GM08714 (cell line): ENCODE data around the gene LRIG3.

Experiments used
- H3K4me3 ChIP-seq: fragments of 200-500 bp; sonication (Bioruptor generic); 2 replicates; pipeline ENCODE4 v1.5.1; 2014; ENCODE audit warnings: mild to moderate bottlenecking, low read length, inconsistent platforms
- ZNF274 ChIP-seq: IDR thresholded peaks from 2 replicates; pipeline ENCODE4 v1.6.1; 2012; ENCODE audit warnings: mild to moderate bottlenecking, low read depth, low read length

Gene LRIG3

DNA sequence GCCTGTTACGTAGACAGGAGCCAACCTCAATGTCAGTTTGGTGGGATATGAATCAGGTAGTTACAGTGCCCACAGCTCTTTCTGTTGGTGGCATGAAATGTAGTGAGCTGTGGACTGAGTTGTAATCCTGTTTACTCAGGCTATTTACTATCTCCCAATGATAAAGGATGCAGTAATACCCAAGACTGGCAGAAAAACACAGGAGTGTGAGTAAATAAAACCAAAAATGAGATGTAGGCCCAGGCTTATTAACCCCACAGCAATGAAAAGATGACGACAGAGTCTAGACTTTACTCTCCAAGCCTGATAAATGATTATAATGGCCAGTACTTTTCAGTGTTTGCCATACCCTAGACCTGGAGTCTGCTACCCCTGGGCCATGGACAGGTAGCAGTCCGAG, 22.8 kb upstream of the LRIG3 start:
- no peak for TF ChIP-seq ZNF274

DNA sequence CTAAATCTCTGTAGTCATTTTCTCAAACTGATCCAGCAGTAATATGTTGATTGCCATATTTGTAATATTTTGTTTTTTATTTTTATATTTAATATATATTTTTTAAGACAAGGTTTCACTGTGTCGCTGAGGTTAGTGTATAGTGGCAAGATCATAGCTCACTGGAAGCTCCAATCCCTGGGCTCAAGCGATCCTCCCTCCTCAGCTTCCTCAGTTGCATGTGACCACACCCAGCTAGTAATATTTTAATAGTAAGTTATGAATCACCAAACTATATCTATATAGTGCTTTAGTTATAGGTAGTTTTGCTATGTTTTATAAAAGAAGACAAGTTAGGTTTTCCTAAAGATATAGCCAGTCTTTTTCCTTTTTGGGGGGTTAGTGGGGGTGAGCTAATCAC, 22.0 kb upstream of the LRIG3 start:
- no peak for TF ChIP-seq ZNF274
- H3K4me3 ChIP-seq: no peak overlapping the region

More for the DNA sequence above, 22.8 kb upstream of the LRIG3 start:
- no peak overlapping the region for H3K4me3 ChIP-seq

DNA sequence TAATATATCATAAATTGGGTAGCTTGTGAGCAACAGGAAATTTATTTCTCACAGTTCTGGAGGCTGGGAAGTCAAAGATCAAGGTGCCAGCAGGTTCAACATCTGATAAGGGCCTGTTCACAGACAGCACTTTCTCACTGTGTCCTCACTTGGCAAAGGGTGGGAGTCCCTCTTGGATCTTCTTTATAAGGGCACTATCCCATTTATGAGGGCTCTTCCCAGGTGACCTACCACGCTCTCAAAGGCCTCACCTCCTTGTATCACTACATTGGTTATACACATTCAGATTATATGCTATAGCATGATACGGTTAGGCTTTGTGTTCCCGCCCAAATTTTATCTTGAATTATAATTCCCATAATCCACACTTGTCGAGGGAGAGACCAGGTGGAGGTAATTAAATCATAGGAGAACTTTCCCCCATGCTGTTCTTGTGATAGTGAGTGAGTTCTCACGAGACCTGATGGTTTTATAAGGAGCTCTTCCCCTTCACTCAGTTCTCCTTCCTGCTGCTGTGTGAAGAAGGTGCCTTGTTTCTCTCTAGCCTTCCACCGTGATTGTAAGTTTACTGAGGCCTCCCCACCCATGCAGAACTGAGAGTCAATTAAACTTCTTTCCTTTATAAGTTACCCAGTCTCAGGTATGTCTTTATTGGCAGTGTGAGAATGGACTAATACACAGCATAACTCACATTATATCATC, 19.2 kb upstream of the LRIG3 start:
- no peak overlapping the region for H3K4me3 ChIP-seq
- TF ChIP-seq ZNF274: no peak

DNA sequence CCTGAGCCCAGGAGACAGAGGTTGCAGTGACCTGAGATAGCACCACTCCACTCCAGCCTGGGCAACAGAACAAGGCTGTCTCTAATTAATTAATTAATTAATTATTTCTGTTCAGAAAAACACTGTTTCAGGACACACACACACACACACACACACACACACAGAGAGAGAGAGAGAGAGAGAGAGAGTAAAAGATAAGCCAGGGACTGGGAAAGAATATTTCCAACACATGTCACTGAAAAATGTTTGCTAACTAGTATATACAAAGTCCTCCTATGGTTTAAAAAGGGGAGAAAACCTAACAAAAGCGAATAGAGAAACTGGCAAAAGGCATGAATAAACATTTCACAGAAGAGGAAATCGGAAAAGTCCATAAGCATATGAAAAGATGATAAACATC, 18.1 kb upstream of the LRIG3 start:
- no peak for TF ChIP-seq ZNF274
- H3K4me3 ChIP-seq: no peak overlapping the region

DNA sequence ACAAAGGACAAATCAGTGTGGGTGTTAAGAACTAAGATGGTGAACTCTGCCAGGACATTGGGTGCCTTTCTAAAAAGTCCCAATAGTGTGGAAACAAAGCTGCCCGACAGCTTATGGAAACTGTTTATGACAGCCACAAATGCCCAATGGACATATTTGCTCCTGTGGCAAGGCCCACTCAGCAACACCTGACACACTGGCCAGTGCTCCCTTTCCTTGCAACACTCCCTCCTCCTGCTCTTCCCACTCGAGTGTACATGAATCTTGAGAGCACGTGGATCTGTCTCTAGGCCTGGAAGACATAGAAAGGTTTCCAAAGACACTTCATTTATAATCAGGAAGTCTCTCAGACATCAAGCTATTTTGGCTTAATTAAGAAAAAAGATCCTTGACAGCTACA, 14.2 kb upstream of the LRIG3 start:
- H3K4me3 ChIP-seq: no peak overlapping the region
- TF ChIP-seq ZNF274: no peak

DNA sequence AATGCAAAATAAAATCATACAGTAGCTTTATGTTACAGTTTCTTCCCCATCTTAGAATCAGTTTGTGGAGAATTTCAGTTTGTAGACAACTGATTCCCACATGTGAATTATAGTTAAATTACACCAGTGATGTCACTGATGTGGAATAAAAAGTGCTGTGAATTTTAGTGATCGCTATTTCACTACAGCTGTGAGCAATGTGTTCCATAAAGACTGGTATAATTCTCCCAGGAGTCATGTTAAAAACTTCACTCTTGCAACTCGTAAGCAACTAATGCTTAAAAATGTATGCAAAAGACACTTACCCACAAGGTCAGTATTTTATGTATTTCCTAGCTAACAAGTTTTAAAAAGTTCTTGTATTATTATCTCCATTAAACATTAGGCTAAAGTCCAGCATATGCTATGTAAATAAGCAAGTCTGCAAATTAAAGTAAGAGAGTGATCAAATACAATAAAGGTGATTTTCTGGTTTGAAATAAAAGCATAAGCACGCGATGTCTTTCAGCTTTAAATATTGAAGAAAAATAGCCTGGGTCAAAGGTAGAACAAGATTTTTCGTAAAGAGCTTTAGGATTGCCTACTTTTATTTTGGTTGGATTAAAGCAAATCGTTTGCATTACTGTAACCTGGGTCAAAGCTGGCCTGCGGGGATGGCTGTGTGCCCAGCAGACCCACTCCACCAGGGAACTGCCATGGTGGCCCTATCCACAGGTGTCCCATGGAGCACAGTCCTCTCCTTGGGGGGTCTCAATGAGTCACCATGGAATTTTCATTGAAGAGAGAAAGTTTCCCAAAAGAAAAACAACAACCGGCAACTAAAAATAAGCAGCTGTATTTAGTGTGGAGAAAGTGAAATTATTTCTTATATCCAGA, 12.7 kb upstream of the LRIG3 start:
- no peak for TF ChIP-seq ZNF274

DNA sequence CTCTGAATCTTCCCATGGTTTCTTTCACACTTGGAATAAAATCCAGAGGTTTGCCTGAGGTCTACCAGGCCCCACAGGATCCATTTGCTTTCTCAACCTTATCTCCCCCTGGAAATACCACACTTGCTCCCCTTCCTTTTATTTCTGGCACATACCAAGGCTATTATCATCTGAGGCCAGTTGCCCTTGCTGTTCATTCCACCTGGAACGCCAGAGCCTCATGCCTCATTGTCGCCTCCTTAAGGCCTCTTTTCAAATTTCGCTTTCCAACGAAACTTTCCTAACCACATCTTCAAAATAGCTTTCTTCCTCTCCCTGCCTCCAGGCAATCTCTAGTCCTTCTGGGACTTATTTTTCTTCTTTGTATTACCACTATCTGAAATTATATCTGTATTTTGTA, 11.2 kb upstream of the LRIG3 start:
- H3K4me3 ChIP-seq: no peak overlapping the region
- TF ChIP-seq ZNF274: no peak

More for the DNA sequence above, 12.7 kb upstream of the LRIG3 start:
- H3K4me3 ChIP-seq: no peak overlapping the region

DNA sequence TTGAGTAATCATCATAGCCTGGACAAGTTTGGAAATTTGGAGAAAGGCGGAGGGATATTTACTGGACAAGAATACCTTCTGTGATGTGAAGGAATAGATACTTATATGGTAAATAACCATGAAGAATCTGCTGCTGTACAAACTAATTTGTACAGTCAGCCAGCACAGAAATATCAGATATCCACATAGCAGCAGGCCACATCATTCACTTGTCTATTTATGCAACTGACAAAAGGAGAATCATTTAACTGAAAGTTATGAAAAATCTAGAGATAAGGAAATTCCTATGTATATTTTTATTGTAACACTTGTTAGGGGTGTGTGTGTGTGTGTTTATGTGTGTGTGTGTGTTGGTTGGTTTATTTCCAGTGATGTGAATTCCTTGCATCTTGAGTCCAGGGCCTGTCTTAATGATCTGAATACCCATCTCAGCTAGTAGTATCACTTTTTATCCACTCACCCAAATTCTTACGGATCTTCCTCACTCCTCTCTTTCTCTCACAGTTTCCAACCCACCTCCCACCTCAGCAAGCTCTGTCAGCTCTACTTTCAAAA, 10.5 kb upstream of the LRIG3 start:
- no peak overlapping the region for H3K4me3 ChIP-seq
- no peak for TF ChIP-seq ZNF274

DNA sequence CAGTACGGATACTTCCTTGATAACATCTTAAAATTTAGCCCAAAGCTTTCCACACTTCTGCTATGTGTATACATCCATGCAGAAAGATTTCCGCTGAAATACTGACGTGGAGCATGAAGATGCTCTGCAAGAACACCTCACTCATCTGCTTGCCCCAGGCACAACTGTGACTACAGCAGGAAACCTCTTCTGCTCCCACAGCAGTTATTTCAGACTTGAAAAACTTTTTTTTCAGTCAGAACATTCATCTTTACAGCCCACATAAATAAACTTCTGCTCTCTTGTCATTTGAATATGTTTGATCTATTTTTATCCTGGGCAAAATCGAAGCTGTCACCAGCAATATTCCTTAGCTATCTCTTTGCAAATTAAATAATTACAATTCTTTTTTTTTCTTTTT, 6.8 kb upstream of the LRIG3 start:
- no peak for TF ChIP-seq ZNF274
- no peak overlapping the region for H3K4me3 ChIP-seq

DNA sequence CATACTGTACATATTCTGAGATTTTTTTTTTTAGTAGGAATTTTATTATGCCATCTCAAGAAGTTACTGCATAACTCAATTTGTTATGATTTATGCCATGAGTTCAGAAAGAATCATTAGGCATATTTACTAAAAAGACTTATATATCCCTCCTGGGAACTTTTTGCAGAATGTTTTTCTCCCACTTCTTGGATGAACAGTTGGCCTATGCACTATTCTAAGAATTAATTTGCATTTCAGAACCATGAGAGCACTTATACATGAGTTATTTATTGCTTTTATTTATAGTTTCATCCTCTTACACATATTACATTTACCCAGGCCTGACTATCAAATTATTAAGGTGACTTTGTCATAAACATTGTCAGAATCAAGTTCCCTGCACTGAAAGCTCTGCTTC, 6.3 kb upstream of the LRIG3 start:
- no peak for TF ChIP-seq ZNF274
- no peak overlapping the region for H3K4me3 ChIP-seq

DNA sequence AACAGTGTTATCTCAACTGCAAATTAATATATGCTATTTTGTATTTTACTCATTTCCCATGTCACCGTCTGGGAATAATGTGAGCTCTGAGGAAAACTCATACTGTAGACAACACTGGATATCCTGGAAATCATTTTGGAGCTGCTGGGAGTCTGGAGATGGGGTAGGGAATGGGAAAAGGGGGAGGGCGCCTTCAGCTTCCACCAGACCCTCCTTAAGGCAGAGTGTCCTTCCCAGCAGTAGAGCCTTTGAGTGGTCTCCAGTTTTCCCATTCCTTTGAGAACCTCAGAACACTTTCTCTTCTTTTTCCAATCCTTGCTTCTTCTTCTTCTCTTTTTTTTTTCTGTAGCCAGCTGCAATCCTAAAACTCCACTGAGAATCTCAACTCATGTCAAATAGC, 5.4 kb upstream of the LRIG3 start:
- no peak for TF ChIP-seq ZNF274
- no peak overlapping the region for H3K4me3 ChIP-seq

DNA sequence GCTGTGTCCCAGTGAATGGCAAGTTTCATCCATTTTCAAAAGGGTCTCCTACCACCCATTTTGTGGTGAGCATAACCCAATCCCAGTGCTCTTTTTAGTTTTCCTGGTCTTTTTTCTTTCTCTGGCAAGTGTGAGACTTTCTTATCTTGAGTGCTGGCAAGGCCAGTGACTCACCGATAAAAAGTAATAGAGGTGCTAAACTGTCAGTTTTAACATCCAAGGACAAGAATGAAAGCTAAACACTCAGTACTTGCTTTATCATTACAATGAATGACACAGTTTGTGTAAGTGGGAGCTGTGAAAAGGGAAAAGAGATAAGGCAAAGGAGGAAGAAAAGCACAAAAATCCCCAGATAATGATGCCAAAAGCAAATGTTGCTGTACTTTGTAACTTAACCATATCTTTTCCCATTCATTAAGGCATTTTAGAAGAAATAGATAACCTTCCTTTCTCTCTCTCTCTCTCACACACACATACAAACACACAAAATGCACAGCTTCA, 4.9 kb upstream of the LRIG3 start:
- TF ChIP-seq ZNF274: no peak
- H3K4me3 ChIP-seq: no peak overlapping the region

DNA sequence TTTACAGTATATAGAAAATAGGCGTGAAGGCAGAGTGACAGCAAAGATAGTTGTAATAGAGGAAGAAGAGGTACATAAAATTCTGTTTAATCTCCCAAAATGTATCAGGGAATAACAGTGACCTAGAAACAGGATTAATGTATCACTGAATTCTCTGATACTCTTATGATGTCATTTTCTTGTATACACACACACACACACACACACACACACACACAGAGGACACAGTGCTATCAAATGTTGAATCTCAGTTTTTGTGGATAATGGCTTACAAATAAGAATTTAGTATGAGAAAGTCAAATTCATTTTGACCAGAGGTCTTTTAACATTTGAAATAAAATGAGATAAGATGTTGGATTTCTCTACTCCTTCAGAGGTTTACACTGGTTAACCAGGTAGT, 4.3 kb upstream of the LRIG3 start:
- H3K4me3 ChIP-seq: no peak overlapping the region
- no peak for TF ChIP-seq ZNF274

DNA sequence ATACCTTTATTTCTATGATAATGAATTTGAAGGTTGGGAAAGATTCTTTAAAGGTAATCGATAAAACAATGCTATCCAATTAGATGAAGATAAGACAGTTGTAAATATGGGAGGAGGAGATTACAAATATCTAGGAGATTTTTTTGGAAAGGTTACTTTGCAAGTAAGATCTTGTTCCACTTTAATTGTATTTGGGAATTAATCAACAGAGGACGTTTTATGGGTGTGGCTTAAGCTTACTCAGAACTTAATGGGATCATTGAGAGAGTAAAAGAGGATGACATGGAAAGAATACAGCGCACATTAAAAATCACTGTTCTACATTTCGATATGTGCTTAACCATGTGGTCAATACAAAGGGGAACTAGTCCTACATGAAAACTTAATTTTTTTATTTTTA, 3.5 kb upstream of the LRIG3 start:
- TF ChIP-seq ZNF274: no peak
- H3K4me3 ChIP-seq: no peak overlapping the region

DNA sequence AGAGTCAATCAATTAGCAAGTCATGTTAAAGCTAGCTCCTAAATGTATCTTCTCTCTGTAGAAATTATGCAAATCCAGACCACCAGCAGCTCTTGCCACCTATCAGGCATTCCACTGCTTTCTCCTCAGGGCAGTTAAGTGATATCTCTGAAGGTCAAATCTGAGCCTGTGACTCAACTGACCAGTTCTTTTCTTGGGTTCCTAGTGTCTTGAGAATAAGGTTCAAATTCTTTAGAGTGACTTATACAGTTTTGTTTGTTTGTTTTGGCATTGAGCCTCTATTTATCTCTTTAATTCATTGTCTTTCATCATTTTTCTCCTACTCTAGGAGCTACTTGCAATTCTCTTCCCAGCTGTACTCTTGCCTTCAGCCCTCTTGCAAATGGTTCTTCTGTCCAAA, 2.5 kb upstream of the LRIG3 start:
- no peak overlapping the region for H3K4me3 ChIP-seq
- no peak for TF ChIP-seq ZNF274
